ENCODE results near the gene SAMD4B. TPM values are rescaled to one million over a fixed set of nuclear protein-coding genes. Genes with fewer than 3 reads are reported as not detected.
A peak's percentile ranks its signal among the peaks of the same experiment; 100 is the strongest.

The SAMD4B gene
- total RNA-seq, 1 donor from 2014 or later = 19.2 TPM

GRCh38 chr19:39390751-39391437 lies 48.7 kb downstream of the SAMD4B start, which contains the start of the genes MED29 and PAF1:
Gene MED29, plus strand, starts transcription at chr19:39391378. Its CDS starts 45 bp downstream, at chr19:39391423.
Gene PAF1, minus strand, starts transcription at chr19:39391106. Its CDS starts 242 bp downstream, at chr19:39390864.
- DNase-seq (ENCODE audit: low read depth) (peak; percentile 99), FAIRE-seq (peak; percentile 98)
- peaks cover 29% of the 10 kb centered on the region for H3K36me3 ChIP-seq (ENCODE audit: control insufficient read depth, insufficient read depth, low read length)
- TF ChIP-seq CTCF (IDR thresholded peaks at IDR 0.05; ENCODE audit: insufficient read depth, low read length, severe bottlenecking) = peak; percentile 14
- no peaks in the 10 kb centered on the region for H3K27me3 ChIP-seq (ENCODE audit: control insufficient read depth, insufficient read depth, low read length)
- peak within 1 kb of the TSS; percentile 81 for H3K4me3 ChIP-seq (ENCODE audit: low read depth, low read length)

- peak; percentile 100 for TF ChIP-seq CTCF (IDR thresholded peaks at IDR 0.05; ENCODE audit: insufficient read depth, low read length, severe bottlenecking)
- no peak for FAIRE-seq
Measured at GRCh38 chr19:39397360-39398296, 55.4 kb downstream of the SAMD4B start.

DNA sequence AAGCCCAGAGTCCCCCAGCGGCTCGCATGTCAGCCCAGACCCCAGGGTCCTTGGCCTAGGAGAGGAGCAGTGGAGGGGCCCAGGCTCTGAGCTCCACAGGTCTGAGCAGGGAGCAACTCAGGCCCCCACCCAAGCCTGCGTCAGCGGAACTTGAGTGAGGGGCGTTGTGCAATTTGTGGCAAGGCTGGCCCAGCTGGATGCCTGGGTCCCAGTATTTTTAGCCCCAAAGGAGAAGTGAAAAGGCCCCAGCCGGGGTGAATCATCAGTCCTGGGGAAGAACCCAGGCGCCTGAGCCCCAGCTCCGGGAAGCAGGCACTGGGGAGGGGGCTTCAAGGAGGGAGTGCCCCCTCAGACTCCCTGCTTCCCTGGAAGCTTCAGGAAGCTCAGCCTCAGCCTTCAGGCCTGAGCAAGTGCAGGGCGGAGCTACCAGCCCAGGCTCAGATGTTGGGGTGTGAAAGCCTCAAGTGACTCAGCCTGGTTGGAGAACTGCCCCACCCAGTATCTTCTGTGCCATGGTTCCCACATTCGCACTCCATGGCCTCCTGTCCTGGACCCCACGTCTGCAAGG lies 56.2 kb downstream of the SAMD4B start:
- TF ChIP-seq CTCF (IDR thresholded peaks at IDR 0.05; ENCODE audit: insufficient read depth, low read length, severe bottlenecking) = no peak
- DNase-seq (ENCODE audit: low read depth) (peak; percentile 93), FAIRE-seq (peak; percentile 13)
- H3K27me3 ChIP-seq (ENCODE audit: control insufficient read depth, insufficient read depth, low read length) = no peaks in the 10 kb centered on the region
- no peak overlapping the region for H3K4me3 ChIP-seq (ENCODE audit: low read depth, low read length)
- H3K36me3 ChIP-seq (ENCODE audit: control insufficient read depth, insufficient read depth, low read length) = peaks cover 9% of the 10 kb centered on the region

More at GRCh38 chr19:39397360-39398296, 55.4 kb downstream of the SAMD4B start:
- H3K4me3 ChIP-seq (ENCODE audit: low read depth, low read length) = no peak overlapping the region
- H3K27me3 ChIP-seq (ENCODE audit: control insufficient read depth, insufficient read depth, low read length) = no peaks in the 10 kb centered on the region
- H3K36me3 ChIP-seq (ENCODE audit: control insufficient read depth, insufficient read depth, low read length) = peaks cover 10% of the 10 kb centered on the region
- DNase-seq (ENCODE audit: low read depth) = peak; percentile 71

DNA sequence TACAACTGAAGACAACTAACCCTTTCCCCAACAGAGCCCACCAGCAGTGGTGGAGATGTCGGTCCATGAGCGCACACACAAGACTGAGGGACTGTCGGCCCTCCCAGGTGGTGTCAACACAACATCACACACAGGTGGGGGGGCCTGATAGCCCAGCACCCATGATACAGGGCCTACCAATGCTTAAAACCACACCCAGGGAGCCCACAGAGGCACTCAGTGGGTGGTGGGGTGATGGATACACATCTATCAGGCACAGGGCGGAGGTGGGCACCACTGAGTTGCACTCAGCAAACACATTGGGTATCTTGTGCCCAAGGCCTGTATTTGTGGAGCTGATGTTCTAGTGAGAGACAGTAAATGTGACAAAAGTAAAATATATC lies 57.4 kb downstream of the SAMD4B start:
- H3K36me3 ChIP-seq (ENCODE audit: control insufficient read depth, insufficient read depth, low read length) = peaks cover 5% of the 10 kb centered on the region
- H3K27me3 ChIP-seq (ENCODE audit: control insufficient read depth, insufficient read depth, low read length) = no peaks in the 10 kb centered on the region
- no peak for FAIRE-seq
- no peak for DNase-seq (ENCODE audit: low read depth)
- TF ChIP-seq CTCF (IDR thresholded peaks at IDR 0.05; ENCODE audit: insufficient read depth, low read length, severe bottlenecking) = no peak
- H3K4me3 ChIP-seq (ENCODE audit: low read depth, low read length) = no peak overlapping the region

DNA sequence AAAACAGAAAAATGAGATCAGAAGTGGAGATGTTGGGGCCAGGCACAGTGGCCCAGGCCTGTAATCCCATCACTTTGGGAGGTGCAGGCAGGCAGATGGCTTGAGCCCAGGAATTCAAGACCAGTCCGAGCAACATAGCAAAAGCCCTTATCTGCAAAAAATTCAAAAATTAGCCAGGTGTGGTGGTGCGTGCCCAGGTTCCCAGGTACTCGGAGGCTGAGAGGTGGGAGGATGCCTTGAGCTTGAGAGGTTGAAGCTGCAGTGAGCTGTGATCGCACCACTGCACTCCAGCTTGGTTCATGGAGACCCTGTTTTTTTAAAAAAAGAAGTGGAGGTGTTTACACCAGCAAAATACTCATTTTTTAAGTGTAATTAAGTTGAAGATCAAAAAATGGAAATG lies 57.8 kb downstream of the SAMD4B start:
- no peak for TF ChIP-seq CTCF (IDR thresholded peaks at IDR 0.05; ENCODE audit: insufficient read depth, low read length, severe bottlenecking)
- H3K27me3 ChIP-seq (ENCODE audit: control insufficient read depth, insufficient read depth, low read length) = no peaks in the 10 kb centered on the region
- H3K4me3 ChIP-seq (ENCODE audit: low read depth, low read length) = no peak overlapping the region
- H3K36me3 ChIP-seq (ENCODE audit: control insufficient read depth, insufficient read depth, low read length) = peaks cover 5% of the 10 kb centered on the region
- FAIRE-seq (no peak), DNase-seq (ENCODE audit: low read depth) (no peak)

Data from bronchial epithelial cell (primary cell).